IMR-90 (cell line): ENCODE data around the gene SYNM. TPM values are rescaled to one million over a fixed set of nuclear protein-coding genes. Genes with fewer than 3 reads are reported as not detected.

Experiments used
- BHLHE40 ChIP-seq: fragments of 150-350 bp; IDR thresholded peaks from 2 replicates; pipeline ENCODE4 v1.6.1; 2016; ENCODE audit warnings: mild to moderate bottlenecking, low read depth, low read length
- CTCF ChIP-seq: conservative IDR thresholded peaks from 2 replicates; pipeline ENCODE4 v1.5.1; 2012; ENCODE audit warnings: mild to moderate bottlenecking, low read depth, low read length, improper control_type of control experiment
- MAFK ChIP-seq: IDR thresholded peaks from 2 replicates; pipeline ENCODE4 v1.6.1; 2012; ENCODE audit warnings: low read depth, low read length, improper control_type of control experiment
- SMC3 ChIP-seq: fragments of 150-350 bp; IDR thresholded peaks from 2 replicates; pipeline ENCODE4 v1.6.1; 2016; ENCODE audit warnings: low read depth, mild to moderate bottlenecking, antibody characterized with exemption, low read length, moderate library complexity
- polyA plus RNA-seq, 3 experiments: library from polyadenylated mRNA; depleted of rRNA; stranded (reverse); fragments of >200 nt; gene quantifications; 2 replicates each; pipeline ENCODE4 v1.2.3, GENCODE V29; 2012; ENCODE audit warnings: low replicate concordance in 1 of 3
- total RNA-seq: library from RNA; depleted of rRNA; stranded (reverse); fragments of >200 nt; gene quantifications from 2 replicates; pipeline ENCODE4 v1.2.3, GENCODE V29; 2012

The SYNM gene
- total and polyA plus RNA-seq, 2 of the 4 experiments (the other 2 are of a cell fraction): 2.1 to 3.4 TPM

- TF ChIP-seq CTCF (peak; percentile 89), SMC3 (peak; percentile 66), BHLHE40 (no peak), MAFK (no peak)
Observed at GRCh38 chr15:99104788-99105513, at the start of gene SYNM (continued).
